Measurements from ENCODE around the gene FAM114A1.
"Not testable (repeated sequence)": the region's sequence is repeated elsewhere in the genome, so short reads cannot be mapped to it uniquely, and the experiment has no call there.

The FAM114A1 gene

DNA sequence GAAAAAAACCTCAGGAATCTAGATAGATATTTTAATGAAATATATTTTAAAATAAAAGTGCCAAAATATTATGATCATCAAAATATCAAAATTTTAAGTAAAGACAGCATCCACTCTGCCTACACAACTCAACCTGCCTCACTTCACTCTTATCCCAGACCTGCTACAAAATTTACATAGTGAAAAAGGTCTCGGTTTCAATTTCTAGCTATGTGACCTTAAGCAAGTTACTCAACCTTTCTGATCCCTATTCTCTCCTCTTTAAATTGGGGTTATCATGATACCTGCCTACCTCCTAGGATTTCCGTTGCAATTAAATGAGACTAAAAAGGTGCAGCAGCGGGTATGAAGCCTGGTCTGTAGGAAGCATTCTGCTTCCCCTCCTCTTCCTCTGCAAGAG is 72.9 kb downstream of the FAM114A1 start:
- no peak for DNase-seq

DNA sequence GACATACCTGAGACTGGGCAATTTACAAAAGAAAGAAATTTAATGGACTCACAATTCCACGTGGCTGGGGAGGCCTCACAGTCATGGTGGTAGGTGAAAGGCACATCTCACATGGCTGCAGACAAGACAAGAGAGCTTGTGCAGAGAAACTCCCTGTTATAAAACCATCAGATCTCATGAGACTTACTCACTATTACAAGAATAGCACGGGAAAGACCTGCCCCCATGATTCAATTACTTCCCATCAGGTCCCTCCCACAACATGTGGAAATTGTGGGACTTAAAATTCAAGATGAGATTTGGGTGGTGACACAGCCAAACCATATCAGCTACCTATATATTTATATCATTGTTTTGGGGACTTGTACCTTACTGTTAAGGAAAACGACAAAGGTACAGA is 74.3 kb downstream of the FAM114A1 start:
- not testable (repeated sequence) for DNase-seq

DNA sequence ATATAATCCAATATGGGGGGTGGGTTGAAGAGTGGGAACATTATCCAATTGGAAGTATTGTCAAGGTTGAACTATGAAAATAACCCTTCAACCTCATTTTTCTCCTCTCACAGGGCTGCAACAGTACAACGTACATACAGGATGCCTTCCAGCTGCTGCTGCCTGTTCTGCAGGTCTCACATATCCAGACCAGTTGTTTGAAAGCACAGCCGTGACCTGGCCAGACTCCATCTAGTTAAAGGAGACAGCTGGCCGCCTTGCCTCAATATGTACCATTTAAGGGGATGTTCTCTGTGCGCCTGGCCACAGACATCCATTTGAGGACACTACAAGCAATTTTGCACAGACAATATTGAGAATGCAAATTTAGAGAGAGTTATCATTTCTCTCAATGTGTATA is 75.7 kb downstream of the FAM114A1 start:
- DNase-seq, result no peak

DNA sequence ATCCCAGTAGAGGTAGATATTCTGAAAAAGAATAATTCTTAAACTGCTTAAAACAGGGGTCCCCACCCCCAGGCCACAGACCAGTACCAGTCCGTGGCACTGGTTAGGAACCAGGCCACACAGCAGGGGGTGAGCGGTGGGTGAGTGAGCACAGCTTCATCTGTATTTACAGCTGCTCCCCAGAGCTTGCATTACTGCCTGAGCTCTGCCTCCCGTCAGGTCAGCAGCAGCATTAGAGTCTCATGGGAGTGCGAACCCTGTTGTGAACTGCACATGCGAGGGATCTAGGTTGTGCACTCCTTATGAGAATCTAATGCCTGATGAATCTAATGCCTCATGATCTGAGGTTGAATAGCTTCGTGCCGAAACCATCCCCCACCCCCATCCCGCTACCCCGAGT is 76.8 kb downstream of the FAM114A1 start:
- DNase-seq, result no peak

DNA sequence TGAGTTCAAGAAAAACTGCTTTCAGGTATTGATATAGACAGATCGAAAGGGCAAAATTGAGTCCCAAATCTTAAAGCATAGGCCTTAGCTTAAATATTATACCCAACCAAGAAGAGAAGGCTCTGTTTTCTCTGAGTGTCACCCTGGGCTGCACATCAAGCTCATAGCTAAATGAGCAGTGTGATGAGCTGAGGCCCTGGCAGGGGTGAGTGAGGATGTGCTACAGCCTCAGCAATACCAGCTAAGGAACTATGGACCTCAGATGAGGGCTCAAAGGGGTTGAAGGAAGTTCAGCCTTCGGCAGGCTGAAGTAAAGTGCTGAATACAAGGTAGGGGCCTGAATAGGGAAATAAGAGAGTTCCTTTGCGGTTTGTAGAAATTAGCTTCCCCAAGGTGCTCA is 79.3 kb downstream of the FAM114A1 start:
- no peak for DNase-seq

DNA sequence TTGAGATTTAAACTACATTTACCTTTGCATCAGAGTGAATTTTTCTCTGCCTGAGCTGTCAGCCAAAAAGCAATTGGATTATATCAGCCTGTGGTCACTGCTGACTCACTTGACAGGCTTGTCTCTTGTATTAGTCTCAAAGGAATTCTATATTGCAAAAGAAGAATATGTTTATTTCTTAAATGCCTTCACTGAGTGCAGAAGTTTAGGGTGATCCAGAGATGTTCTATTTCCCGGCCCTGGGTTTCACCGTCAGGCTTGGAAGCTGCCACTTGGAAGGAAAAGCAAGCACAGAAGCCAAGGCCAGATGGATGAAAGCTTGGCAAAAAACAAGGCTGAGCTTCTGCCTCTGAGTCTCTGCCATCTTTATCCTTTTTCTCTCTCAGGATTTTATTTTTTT is 80.9 kb downstream of the FAM114A1 start:
- DNase-seq, result no peak

DNA sequence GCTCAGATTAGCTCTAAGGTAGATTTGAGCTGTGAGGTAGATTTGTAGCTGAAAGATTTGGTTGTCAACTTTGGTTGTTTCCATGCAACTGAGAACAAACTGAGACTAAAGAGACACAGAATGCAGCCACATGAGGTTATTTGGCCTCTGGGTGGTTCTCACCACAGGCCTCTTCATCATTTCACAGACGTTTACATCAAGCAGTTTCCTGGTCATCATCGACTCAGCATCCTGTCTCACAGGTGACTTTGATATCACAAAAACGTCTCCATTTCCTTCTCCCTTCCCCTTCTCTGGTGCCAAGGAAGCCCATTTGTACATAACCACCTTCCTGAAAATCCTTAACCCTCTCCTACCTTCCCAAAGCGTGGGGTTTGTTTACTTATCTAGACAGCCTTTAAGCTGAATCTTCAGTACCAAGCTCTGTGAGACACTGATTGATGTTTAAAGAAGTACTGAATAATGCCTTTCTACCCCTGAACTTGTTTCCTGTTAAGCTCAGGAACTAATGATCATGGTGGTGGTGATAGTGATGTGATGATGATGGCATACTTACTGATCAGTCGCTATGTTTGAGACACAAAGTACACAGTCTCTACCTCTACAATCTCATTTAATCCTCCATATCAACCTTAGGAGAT is 81.9 kb downstream of the FAM114A1 start:
- peak; percentile 8 for DNase-seq

DNA sequence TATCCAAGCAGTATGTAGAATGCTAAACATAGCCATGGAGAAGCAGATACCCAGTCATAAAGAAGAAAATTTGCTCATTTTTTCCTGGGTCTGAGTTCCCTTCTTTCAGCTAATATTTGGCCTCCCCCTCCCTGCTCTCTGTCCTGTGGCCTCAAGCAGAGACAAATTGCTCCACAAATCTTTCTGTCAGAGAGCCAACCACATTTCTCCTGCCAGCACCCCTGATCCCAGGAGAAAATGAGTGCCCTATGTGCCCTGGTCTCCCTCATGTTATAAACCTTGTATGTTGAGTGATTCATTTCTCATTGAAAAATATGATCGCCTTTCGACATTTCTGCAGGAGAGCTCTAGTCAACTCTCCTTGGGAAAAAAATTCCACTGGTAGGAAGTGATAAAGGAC is 82.6 kb downstream of the FAM114A1 start:
- DNase-seq, result no peak

DNA sequence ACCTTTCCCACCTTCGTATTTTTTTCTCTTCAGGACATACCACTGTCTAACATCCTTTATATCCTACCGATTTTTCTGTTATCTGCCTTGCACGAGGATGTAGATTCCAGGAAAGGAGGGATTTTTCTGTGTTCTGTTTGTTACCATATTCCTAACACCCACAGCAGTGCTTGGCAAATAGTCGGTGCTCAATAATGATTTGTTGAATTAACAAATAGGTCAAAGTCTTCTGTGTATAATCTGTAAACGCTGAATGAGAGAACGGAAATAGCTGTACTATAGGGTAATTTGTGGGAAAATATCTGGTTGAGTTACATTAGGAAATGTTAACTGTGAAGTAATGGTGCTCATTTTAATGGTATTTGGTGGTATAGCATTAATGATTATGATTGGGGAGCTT is 83.1 kb downstream of the FAM114A1 start:
- no peak for DNase-seq

DNA sequence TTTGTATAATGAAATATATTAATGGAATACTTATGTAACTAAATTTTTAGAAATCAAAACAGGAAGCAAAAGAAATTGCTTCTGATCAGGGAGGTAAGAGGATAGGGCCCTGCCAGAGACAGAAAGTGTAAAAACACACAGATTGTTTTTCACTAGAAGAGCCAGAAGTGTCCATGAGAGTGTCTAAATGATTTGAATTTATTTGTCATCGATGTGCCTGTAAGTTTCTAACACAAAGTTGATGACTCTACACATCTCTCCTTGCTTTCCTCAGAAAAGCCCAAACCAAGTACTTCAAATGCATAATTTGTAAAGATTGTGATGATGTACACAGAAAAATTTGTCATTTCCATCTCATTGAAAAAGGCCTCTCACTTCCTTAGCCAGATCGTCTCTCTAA is 84.0 kb downstream of the FAM114A1 start:
- DNase-seq, result no peak

DNA sequence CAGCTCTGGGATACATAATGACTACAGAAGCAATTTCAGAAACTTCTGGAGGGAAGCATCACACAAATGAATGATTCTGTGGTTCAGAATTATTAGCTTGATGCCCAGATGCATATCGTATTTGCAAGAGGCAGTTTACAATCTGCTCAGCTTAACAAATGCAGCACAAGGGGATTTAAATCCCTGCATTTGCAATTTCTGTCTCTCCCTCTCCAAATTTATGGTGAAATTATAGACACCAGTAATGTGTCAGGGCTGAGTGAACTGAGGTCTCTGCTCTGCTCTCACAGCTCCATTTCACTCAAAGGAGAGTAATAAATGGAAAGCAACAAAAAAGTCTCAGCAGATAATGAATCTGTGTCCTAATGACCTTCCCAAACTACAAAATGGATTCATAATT is 84.4 kb downstream of the FAM114A1 start:
- DNase-seq, result no peak

DNA sequence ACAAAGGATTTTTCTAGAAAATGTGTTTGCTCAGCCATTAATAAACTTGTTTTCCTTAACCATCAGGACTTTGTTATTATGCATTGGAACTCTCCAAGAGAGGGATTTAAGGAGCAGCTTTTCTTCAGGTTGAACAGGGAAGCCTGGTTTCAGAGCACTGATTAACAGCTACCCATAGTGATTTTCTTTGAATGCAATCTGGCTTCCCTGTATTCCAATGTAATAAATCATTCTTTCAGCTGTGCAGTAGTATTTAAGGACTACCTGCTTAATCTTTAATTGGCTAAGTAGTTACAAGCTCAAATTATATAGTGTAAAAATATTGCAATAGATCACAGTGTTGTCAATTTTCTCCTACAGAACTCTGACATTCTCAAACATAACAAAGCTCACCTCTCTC is 87.1 kb downstream of the FAM114A1 start:
- no peak for DNase-seq

DNA sequence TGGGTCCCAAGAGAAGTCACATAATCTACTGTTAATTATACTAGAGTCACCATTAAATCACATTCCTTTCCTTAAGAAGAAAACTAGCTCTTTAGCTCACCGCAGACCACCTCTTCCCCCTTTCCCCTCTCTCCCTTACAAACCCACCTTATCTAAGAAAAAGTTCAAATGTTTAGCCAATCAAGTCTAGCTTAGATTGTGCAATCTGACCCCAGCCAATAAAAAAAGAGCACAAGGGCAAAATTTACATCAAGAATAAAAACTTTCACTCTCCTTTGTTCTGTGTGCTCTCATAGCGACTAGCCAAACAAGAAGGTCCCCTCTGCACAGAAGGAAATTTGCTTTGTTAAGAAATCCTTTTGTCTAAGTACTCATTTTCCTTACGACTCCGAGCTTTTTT is 88.4 kb downstream of the FAM114A1 start:
- no peak for DNase-seq

DNA sequence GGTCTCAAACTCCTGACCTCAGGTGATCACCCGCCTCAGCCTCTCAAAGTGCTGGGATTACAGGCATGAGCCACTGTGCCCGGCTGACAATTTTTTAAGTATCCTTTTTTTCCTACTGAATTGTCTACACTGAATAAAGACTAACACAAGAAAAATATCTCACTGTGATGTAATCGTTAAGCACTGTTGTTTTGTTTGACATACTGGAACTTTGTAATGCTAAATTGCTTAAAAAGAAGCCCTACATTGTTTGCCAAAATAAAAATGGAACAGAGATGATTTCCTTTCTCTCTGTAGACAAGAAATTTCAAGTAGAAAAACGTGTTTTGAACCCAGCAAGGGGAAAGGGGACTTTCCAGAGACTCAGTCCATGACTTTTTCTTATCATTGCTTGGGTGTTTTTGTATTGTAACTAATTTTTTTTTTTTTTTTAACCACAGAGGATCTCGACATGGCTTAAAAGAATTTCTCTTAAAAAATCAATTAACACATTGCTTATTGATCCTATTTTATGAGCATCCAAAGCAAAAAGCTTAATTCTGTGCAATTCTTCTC is 89.7 kb downstream of the FAM114A1 start:
- DNase-seq, result no peak

DNA sequence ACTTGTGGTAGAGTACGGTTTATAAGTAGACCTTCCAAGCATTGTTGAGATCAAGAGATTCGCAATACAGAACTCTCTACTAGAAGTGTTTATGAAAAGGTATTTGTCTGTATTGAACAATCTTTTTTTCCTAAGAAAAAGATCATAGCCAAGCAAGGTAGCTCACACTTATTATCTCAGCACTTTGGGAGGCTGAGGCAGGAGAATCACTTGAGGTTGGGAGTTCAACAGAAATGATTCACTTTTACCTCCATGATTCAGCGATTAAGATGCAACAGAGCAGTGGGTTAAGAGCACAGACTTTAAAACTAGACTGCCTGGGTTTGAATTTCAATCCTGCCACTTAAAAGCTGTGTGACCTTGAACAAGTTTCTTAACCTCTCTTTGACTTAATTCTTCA is 90.3 kb downstream of the FAM114A1 start:
- no peak for DNase-seq

DNA sequence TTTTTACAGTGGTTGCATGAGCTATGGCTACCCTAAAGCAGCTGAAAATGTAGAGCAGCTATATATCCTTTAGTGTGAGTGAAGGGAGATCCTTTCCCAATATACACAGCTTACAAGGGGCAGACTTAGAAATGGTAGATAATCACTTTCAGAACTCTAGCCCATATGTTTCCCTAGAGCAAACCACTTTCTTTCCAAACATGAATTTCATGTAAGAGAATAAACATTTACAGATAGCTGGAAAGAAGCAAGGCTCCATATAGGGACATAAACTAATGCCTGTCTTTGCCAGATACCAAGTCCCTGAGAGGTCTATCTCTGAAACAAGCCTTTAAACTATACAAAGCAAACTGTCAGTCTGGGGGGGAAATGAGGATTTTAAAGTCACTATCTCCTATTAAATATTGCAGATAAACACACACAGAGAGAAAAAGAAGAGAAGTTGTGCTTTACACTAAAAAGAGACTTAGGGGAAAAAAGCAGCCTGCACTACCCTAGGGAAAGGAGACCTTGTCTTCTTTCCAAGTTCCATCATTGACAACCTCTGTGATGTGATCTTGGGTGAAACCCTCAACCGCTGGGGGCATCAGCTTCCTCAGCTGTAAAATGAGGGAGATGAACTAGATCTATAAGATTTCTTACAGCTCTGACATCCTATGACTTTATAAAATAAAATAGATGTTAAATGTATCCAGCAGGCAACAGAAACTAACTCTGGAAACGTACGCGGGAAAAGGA is 91.0 kb downstream of the FAM114A1 start:
- DNase-seq, result no peak

DNA sequence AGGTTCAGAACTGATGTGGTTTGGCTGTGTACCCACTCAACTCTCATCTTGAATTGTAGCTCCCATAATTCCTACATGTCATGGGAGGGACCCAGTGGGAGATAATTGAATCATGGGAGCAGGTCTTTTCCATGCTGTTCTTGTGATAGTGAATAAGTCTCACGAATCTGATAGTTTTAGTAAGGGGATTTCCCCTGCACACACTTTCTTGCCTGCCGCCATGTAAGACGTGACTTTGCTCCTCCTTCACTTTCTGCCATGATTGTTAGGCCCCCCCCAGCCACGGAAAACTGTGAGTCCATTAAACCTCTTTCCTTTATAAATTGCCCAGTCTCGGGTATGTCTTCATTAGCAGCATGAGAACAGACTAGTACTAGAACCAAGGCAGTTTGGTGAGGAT is 91.6 kb downstream of the FAM114A1 start:
- DNase-seq, result not testable (repeated sequence)

DNA sequence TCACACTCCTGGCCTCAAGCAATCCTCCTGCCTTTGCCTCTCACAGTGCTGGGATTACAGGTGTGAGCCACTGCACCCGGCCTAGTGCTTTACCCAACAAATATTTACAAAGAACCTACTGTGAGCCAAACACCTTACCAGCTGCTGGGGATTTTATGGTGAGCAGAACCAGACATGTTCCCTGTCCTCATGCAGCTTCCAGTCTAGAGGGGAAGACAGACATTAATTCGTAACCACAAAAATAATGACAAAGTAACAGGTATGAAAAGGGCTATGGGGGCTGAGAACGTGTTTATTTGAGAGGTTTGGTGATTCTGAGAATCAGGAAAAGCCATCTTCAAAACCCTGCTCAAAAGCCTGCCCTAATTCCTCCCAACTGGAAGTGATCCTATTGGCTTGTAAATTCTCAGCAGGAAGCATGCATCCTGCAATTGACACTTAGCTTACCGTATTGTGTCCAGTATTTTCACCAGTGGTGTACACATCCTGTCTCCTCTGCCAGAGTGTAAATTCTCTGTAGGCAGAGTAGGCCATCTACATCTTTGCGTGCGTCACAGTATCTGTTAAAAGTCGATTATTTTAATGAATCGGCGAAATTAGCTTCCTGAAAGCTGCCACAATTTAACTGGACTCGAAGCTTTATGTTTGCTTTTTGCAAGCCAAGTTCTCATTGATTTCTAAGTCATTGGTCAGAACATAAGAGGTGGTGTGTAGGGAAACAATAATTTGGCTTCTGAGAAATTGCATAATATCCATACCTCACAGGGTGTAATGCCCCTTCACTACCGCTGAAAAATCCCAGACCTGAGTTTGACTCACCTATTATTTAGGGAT is 97.6 kb downstream of the FAM114A1 start:
- DNase-seq, result no peak

DNA sequence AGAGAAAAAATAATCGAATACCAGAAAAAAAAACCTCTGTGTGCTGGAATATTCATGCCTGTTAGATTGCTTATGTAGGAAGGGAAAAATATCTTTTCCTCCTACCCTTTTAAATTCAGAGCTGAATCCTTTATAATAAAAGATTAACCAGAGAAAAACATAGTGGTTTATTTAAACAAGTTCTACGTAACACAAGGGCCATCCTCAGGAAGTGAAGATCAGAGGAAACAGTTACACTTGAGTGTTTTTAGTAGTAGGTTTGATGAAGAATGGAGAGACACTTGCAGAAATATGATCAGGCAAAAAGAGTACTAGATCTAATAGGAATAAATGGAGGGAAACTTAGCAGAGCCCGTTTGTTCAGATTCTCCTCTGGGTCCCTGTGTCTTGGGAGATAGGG is 98.3 kb downstream of the FAM114A1 start:
- DNase-seq, result no peak

DNA sequence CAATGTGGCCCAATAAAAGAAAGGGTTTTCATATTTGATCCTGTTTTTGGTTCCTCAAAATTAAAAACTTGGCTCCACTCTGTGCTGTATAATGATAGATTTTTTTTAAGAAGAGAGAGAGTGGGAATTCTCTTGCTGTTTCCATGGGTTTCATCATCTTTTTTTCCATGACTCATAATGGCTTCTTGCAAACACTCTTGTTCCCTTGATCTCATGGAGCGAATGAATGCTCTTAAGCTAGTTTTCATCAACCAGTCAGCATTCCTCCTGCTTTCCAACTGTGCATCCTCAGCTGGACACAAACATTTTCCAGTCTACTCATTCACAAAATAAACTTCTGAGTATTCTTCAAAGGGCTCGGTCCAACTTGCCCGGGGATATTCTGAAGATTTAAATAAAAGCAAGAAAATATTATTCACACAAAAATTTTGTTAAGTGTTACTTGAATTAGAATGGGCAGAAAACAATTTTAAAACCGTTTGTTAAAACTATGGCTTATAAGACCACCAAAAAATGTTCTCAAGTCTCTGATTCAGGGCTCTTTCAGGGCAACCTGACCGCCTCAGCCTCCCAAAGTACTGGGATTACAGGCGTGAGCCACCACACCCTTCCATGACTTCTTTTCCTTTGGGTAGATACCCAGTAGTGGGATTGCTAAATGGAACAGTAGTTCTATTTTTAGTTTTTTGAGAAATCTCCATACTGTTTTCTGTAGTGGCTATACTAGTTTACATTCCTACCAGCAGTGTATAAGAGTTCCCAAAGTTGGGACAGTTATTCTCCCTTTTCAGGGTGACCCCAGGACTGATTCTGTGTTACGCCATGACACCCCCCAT is 99.9 kb downstream of the FAM114A1 start:
- no peak for DNase-seq

DNA sequence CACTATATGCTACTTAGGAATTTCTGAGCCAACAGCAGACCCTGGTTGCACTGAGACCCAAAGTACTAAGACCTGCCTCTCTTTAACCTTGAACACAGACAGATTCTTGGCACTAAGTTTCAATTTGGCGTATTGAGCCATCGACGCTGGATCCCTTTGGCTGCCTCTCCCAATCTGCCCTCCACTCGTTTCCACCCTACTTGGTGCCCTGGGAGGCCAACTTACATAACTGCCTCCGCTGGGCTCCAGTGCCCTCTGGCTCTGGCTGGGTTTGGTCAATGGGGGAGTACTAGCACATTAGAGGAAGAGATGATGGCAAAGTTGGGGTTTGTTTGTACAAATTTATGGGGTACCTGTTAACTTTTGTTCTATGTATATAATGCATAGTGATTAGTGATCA is 101.1 kb downstream of the FAM114A1 start:
- DNase-seq, result no peak

DNA sequence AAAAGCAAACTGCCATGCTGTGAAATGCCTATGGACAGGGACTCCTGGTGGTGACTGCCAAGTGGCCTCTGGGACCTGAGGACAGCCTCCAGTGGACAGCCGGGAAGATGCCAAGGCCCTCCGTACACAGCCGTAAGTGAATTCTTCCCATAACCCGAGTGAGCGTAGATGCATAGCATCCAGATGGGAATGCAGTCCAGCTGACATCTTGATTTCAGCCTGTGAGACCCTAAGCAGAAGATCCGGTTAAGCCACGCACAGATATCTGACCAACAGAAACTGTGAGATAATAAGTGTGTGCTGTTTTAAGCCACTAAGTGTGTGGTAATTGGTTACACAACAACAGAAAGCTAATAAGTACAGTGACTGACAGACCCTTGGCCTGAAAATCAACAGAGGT is 108.7 kb downstream of the FAM114A1 start:
- no peak for DNase-seq

DNA sequence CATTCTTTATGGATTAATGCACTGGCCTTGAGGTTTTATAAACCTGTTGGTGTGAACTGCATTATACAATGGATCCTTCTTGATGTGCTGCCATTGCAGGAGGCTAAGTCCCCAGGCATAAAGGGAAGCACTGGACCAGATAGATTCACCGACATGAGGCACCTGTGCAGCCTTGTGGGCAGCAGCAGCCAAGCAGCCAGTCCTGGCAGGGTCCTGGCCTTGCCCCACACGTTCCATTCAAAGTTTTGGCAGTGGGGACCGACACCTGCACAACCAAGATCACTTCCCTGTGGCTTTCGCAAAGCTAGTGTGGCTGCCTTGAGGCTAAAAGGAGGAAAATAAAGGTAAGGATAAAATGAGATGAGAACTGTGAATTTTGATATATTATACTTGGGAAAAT is 111.5 kb downstream of the FAM114A1 start:
- DNase-seq, result no peak

Data from activated naive CD4-positive, alpha-beta T cell treated with Interleukin-2 at 50 U/mL for 16 hours (primary cell).